ENCODE data around the gene SCGB1C2.

The SCGB1C2 gene

GRCh38 chr17:172401-172800 lies 35.0 kb downstream of the SCGB1C2 start:
- DNase-seq (ENCODE audit: low read depth): no peak

GRCh38 chr17:173166-173911 lies 36.0 kb downstream of the SCGB1C2 start:
- no peak for DNase-seq (ENCODE audit: low read depth)

- DNase-seq (ENCODE audit: low read depth): no peak
These were observed 39.8 kb downstream of the SCGB1C2 start for GRCh38 chr17:177155-177554.

- no peak for DNase-seq (ENCODE audit: low read depth)
These were observed 40.4 kb downstream of the SCGB1C2 start for GRCh38 chr17:177762-178161.

- no peak for DNase-seq (ENCODE audit: low read depth)
These were observed 41.1 kb downstream of the SCGB1C2 start for GRCh38 chr17:178292-179065.

GRCh38 chr17:179066-179432 lies 41.7 kb downstream of the SCGB1C2 start:
- DNase-seq (ENCODE audit: low read depth): no peak

- DNase-seq (ENCODE audit: low read depth): no peak
These were observed 42.5 kb downstream of the SCGB1C2 start for GRCh38 chr17:179781-180380.

- no peak for DNase-seq (ENCODE audit: low read depth)
These were observed 43.2 kb downstream of the SCGB1C2 start for GRCh38 chr17:180381-181244.

GRCh38 chr17:181245-182049 lies 44.1 kb downstream of the SCGB1C2 start, which contains the start of gene DOC2B:
TSS of gene DOC2B (minus strand) at chr17:181650. CDS start at chr17:181479, 171 bp downstream.
- DNase-seq (ENCODE audit: low read depth): no peak

- DNase-seq (ENCODE audit: low read depth): no peak
These were observed 44.8 kb downstream of the SCGB1C2 start for GRCh38 chr17:182050-182751.

- no peak for DNase-seq (ENCODE audit: low read depth)
These were observed 45.7 kb downstream of the SCGB1C2 start for GRCh38 chr17:183021-183420.

GRCh38 chr17:185445-186138 lies 48.2 kb downstream of the SCGB1C2 start:
- DNase-seq (ENCODE audit: low read depth): no peak

GRCh38 chr17:187130-187529 lies 49.8 kb downstream of the SCGB1C2 start:
- DNase-seq (ENCODE audit: low read depth): no peak

Data from stimulated activated CD8-positive, alpha-beta memory T cell treated with anti-CD3 and anti-CD28 coated beads, Interleukin-12 subunit alpha, Interleukin-12 subunit beta, amount 100 ng/mL, for 4 hours (primary cell).